ENCODE data around the gene KLHL25. TPM values are rescaled to one million over a fixed set of nuclear protein-coding genes. Genes with fewer than 3 reads are reported as not detected.
"Not testable (repeated sequence)": the region's sequence is repeated elsewhere in the genome, so short reads cannot be mapped to it uniquely, and the experiment has no call there.

The KLHL25 gene
- total RNA-seq, 1 experiment from 2014 or later, result 18.4 TPM

DNA sequence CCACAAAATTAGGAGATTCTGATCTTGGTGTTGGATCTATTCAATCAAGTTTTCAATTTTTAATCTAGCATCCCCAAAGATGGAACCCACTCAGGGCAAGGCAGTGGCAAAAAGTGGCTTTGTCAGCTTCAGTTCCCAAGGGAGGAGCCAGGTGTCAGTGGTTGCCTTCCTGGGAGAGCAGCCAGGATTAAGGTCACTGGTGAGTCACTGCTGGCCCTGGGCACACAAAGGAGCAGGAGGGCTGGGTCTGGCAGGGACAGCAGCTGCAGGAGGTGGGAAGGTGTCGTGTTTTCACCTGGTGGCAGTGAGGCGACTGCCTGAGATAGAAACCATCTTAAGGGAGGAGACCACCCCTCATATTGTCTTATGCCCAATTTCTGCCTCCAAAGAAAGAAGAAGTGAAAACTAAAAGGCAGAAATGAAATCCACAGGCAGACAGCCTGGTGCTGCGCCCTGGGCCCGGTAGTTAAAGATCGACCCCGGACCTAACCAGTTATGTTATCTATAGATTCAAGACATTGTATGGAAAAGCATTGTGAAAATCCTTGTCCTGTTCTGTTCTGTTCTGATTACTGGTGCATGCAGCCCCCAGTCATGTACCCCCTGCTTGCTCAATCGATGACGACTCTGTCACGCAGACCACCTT, 5.9 kb upstream of the KLHL25 start:
- H2BK120ac ChIP-seq (ENCODE audit: low read depth, low read length, poor library complexity, severe bottlenecking), result no peak overlapping the region
- no peaks in the 10 kb centered on the region for H4K20me1 ChIP-seq (ENCODE audit: control insufficient read depth, insufficient read depth, insufficient read length)
- no peak overlapping the region for H3K14ac ChIP-seq (ENCODE audit: insufficient read depth, low read length)
- H3K27ac Mint-ChIP-seq, result no peak overlapping the region; a peak in 1 of 7 replicates
- no peak overlapping the region for H3K23ac ChIP-seq (ENCODE audit: insufficient read length, low read depth, low read length)
- no peaks in the 10 kb centered on the region for H3K27me3 ChIP-seq (ENCODE audit: insufficient read depth, low read length)
- peaks cover 0 to 8% (median 2%) of the 10 kb centered on the region in 3 experiments; a peak in 4 of 7 replicates for H3K36me3 Mint-ChIP-seq (ENCODE audit: insufficient read depth in 1 of 3, low read depth in 3 of 3)
- H3K4me3 Mint-ChIP-seq, result no peak overlapping the region
- no peak overlapping the region for H2BK20ac ChIP-seq (ENCODE audit: low read depth, low read length, poor library complexity, severe bottlenecking)
- H2AFZ ChIP-seq (ENCODE audit: low read length), result no peak overlapping the region
- no peaks in the 10 kb centered on the region for H3K9me3 ChIP-seq (ENCODE audit: control insufficient read depth, low read depth, low read length)
- no peaks in the 10 kb centered on the region for H3K79me1 ChIP-seq (ENCODE audit: insufficient read depth, low read depth, low read length, poor library complexity, severe bottlenecking)
- H3K18ac ChIP-seq (ENCODE audit: insufficient read length, low read depth, low read length), result no peak overlapping the region
- H3K4me1 ChIP-seq (ENCODE audit: insufficient read depth, low read length), result no peaks in the 10 kb centered on the region
- no peak overlapping the region for H2BK5ac ChIP-seq (ENCODE audit: insufficient read length, low read length)
- H3K79me2 ChIP-seq (ENCODE audit: insufficient read depth, low read length), result no peaks in the 10 kb centered on the region
- WGBS (ENCODE audit: extremely low coverage, insufficient read length, low lambda C conversion rate), result no CpG with 5 or more reads among the region's 9 CpGs
- DNase-seq, result peak; percentile 59
- H2AK5ac ChIP-seq (ENCODE audit: insufficient read length, low read length), result no peak overlapping the region
- peaks cover 13% of the 10 kb centered on the region for H3K27me3 Mint-ChIP-seq (ENCODE audit: low read depth)
- H3K27ac ChIP-seq (ENCODE audit: insufficient read length, low read depth, low read length), result no peak overlapping the region
- no peak overlapping the region for H3K56ac ChIP-seq (ENCODE audit: insufficient read length, low read depth, low read length)
- H2BK15ac ChIP-seq (ENCODE audit: low read depth, low read length), result no peak overlapping the region
- H3T11ph ChIP-seq (ENCODE audit: low read length), result no peak overlapping the region
- TF ChIP-seq, protein P1, sequence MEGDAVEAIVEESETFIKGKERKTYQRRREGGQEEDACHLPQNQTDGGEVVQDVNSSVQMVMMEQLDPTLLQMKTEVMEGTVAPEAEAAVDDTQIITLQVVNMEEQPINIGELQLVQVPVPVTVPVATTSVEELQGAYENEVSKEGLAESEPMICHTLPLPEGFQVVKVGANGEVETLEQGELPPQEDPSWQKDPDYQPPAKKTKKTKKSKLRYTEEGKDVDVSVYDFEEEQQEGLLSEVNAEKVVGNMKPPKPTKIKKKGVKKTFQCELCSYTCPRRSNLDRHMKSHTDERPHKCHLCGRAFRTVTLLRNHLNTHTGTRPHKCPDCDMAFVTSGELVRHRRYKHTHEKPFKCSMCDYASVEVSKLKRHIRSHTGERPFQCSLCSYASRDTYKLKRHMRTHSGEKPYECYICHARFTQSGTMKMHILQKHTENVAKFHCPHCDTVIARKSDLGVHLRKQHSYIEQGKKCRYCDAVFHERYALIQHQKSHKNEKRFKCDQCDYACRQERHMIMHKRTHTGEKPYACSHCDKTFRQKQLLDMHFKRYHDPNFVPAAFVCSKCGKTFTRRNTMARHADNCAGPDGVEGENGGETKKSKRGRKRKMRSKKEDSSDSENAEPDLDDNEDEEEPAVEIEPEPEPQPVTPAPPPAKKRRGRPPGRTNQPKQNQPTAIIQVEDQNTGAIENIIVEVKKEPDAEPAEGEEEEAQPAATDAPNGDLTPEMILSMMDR (conservative IDR thresholded peaks at IDR 0.05), result 0 out of 3 replicates have a peak, but pooled peaks have one; percentile 10
- no peak overlapping the region for H3K9ac ChIP-seq (ENCODE audit: extremely low read depth, insufficient read length, low read length)
- no peak overlapping the region for H4K8ac ChIP-seq (replicated peaks; ENCODE audit: insufficient read length, low read depth, low read length)
- H3K4ac ChIP-seq (ENCODE audit: low read depth, low read length), result no peak overlapping the region
- no peak overlapping the region for H2BK12ac ChIP-seq (ENCODE audit: insufficient read length, low read depth, low read length)
- peaks cover 9 to 12% of the 10 kb centered on the region in 2 experiments for H3K4me1 Mint-ChIP-seq
- H3K23me2 ChIP-seq (ENCODE audit: insufficient read length, low read depth, low read length, poor library complexity, severe bottlenecking), result no peaks in the 10 kb centered on the region
- no peak overlapping the region for H3K4me2 ChIP-seq (ENCODE audit: insufficient read depth, insufficient read length, low read length)
- H3K9me3 Mint-ChIP-seq, result peaks cover 0 to 8% of the 10 kb centered on the region in 2 experiments; a peak in 3 of 5 replicates
- H4K5ac ChIP-seq (ENCODE audit: insufficient read length, low read depth, low read length), result no peak overlapping the region
- no peak overlapping the region for H4K91ac ChIP-seq (ENCODE audit: insufficient read length, low read depth, low read length)

DNA sequence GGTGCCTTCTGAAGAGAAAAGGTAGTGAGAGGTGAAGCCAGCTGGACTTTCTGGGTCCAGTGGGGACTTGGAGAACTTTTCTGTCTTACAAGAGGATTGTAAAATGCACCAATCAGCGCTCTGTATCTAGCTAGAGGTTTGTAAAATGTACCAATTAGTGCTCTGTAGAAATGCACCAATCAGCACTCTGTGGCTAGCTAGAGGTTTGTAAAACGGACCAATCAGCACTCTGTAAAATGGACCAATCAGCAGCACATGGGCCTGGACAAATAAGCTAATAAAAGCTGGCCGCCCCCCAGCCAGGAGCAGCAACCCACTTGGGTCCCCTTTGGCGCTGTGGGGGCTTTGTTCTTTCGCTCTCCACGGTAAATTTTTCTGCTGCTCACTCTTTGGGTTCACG, 1.6 kb upstream of the KLHL25 start:
- H3K27ac Mint-ChIP-seq; H3K18ac ChIP-seq (ENCODE audit: insufficient read length, low read depth, low read length); H2BK5ac ChIP-seq (ENCODE audit: insufficient read length, low read length); H3K4ac ChIP-seq (ENCODE audit: low read depth, low read length); H2BK120ac ChIP-seq (ENCODE audit: low read depth, low read length, poor library complexity, severe bottlenecking); H2AFZ ChIP-seq (ENCODE audit: low read length); DNase-seq; H3K23me2 ChIP-seq (ENCODE audit: insufficient read length, low read depth, low read length, poor library complexity, severe bottlenecking); H3T11ph ChIP-seq (ENCODE audit: low read length); H3K4me1 ChIP-seq (ENCODE audit: insufficient read depth, low read length); H2AK5ac ChIP-seq (ENCODE audit: insufficient read length, low read length); H3K56ac ChIP-seq (ENCODE audit: insufficient read length, low read depth, low read length); H4K20me1 ChIP-seq (ENCODE audit: control insufficient read depth, insufficient read depth, insufficient read length); H3K36me3 Mint-ChIP-seq (ENCODE audit: insufficient read depth in 1 of 3, low read depth in 3 of 3); H3K79me1 ChIP-seq (ENCODE audit: insufficient read depth, low read depth, low read length, poor library complexity, severe bottlenecking); H3K9me3 ChIP-seq (ENCODE audit: control insufficient read depth, low read depth, low read length); H2BK12ac ChIP-seq (ENCODE audit: insufficient read length, low read depth, low read length); H3K4me3 Mint-ChIP-seq; H3K9me3 Mint-ChIP-seq; H3K9ac ChIP-seq (ENCODE audit: extremely low read depth, insufficient read length, low read length); H4K91ac ChIP-seq (ENCODE audit: insufficient read length, low read depth, low read length); H2BK15ac ChIP-seq (ENCODE audit: low read depth, low read length); H3K27ac ChIP-seq (ENCODE audit: insufficient read length, low read depth, low read length); H2BK20ac ChIP-seq (ENCODE audit: low read depth, low read length, poor library complexity, severe bottlenecking); H4K8ac ChIP-seq (replicated peaks; ENCODE audit: insufficient read length, low read depth, low read length); H3K14ac ChIP-seq (ENCODE audit: insufficient read depth, low read length); H3K4me2 ChIP-seq (ENCODE audit: insufficient read depth, insufficient read length, low read length); H4K5ac ChIP-seq (ENCODE audit: insufficient read length, low read depth, low read length); H3K23ac ChIP-seq (ENCODE audit: insufficient read length, low read depth, low read length); H3K27me3 ChIP-seq (ENCODE audit: insufficient read depth, low read length): not testable (repeated sequence)
- Mint-ChIP-seq H3K27me3 (ENCODE audit: low read depth) (peaks cover 16% of the 10 kb centered on the region), H3K4me1 (peaks cover 29 to 35% of the 10 kb centered on the region in 2 experiments)
- no CpG with 5 or more reads among the region's 7 CpGs for WGBS (ENCODE audit: extremely low coverage, insufficient read length, low lambda C conversion rate)
- H3K79me2 ChIP-seq (ENCODE audit: insufficient read depth, low read length), result peaks cover 19% of the 10 kb centered on the region; the same call in 1 of the 2 replicates
